Activated CD4-positive, alpha-beta T cell treated with anti-CD3 and anti-CD28 coated beads, Interleukin-2, amount 50 U/mL, for 16 hours (primary cell): Measurements from ENCODE around the gene MAN2B2.

Source experiments
- DNase-seq: peaks from one replicate; pipeline ENCODE4 v3.0.0-alpha.2; 2020

MAN2B2 gene

DNA sequence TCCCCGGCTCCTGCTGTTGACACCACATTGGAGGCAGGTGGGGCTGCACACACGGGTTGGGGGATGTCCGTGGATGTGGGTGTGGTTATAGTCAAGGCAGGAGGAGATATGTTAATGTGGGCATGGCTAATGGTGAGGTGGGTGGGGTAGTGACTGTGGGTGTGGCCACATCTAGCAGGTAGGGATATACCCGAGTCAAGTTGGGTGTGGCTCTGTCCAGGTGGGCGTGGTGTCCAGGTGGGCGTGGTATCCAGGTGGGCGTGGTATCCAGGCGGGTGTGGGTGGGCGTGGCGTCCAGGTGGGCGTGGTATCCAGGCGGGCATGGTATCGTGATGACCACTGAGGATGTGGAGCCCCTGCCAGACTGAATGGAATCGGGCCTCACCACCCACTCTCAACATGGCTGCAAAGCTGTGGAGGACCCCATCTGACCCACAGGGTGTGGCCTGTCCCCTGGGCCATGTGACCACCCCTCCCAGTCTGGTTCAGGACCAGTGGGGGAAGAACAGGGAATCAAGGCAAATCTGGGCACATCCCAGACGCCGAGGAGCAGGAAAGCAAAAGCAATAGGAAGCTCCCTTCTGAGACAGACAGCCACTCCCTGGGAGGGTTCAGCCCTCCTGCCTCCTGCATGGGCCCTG is 21.0 kb downstream of the MAN2B2 start:
- DNase-seq: no peak

DNA sequence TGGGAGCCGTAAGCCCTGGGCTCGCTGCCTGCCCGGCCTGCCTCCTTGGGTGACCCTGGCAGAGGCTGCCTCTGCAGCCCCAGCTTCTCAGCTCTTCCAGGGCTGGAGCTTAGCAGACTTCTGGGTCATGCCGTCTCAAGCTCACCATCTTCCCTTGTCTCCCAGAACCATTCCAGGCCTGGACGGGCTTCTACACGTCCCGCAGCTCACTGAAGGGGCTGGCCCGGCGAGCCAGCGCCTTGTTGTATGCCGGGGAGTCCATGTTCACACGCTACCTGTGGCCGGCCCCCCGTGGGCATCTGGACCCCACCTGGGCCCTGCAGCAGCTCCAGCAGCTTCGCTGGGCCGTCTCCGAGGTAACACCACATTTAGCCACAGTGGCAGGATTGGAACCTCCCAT is 22.0 kb downstream of the MAN2B2 start:
- no peak for DNase-seq

DNA sequence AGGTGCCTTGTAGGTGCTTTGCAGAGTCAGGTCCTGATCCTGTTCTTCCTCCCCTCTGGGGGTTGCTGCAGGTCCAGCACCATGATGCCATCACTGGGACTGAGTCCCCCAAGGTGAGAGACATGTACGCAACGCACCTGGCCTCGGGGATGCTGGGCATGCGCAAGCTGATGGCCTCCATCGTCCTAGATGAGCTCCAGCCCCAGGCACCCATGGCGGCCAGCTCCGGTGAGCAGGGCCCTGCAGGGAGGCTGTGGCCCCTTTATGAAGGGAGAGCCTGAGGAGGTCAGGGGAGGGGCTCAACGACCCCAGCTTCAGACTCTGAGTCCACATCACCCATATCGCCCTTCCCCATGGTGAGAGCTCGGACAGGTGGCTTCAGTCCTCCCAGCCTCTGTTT is 23.1 kb downstream of the MAN2B2 start:
- no peak for DNase-seq

DNA sequence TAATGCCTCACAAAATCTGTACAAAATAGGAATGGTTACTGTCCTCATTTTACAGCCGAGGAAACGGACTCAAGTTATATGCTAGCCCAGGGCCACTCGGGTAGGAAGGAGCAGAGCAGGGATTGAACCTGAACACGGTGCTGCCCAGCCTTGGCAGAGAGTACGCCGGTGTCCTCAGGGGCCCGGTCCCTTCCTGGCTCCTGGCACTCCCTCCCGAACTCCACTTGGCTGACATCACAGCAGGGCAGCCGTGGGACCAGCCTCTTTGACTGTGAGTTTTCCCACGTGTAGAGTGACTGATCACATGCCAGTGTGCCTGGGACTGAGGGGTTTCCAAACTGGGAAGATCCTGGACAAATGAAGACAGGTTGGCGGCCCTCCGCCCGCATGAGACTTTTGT is 23.7 kb downstream of the MAN2B2 start:
- DNase-seq: no peak

DNA sequence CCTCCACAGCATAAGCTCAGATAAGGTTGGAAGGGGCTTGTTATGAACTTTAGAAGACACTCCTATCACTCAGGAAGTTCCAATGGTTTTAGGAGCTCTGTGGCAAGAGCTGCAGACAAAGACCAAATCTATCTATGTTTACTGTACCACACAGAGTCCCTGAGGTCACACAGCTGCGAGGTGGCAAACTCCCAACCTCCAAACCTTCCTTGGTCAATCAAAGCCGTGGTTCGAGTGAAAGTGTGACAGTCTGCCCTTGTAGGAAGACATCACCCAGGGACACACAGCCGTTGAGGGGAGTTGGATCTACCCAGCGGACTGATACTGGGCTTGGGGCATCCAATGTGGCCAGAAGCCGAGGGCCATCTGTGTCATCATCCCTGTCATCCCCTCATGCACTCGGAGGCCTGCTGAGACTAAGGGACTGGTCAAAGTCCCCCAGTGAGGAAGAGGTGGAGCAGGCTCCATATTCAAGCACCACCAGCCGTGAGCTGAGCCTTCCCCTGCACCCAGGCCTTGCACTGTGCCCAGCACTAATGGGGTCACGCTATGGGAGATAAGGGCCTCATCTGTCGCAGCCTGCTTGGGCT is 26.8 kb downstream of the MAN2B2 start:
- DNase-seq: no peak

DNA sequence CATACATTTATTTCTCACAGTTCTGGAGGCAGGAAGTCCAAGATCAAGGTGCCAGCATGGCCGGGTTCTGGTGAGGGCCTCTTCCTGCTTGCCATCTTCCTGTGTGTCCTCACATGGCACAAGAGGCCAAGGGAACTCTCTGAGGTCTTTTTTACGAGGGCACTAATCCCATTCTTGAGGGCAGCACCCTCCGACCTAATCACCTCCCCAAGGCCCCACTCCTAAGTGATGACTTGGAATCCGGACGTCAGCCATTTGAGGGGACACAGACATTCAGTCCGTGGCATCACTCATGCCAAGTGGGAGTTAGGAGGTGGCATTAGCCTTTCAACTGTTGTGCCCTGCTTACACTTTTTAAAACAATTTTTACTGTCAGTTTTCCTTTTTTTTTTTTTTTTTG is 27.3 kb downstream of the MAN2B2 start:
- no peak for DNase-seq

DNA sequence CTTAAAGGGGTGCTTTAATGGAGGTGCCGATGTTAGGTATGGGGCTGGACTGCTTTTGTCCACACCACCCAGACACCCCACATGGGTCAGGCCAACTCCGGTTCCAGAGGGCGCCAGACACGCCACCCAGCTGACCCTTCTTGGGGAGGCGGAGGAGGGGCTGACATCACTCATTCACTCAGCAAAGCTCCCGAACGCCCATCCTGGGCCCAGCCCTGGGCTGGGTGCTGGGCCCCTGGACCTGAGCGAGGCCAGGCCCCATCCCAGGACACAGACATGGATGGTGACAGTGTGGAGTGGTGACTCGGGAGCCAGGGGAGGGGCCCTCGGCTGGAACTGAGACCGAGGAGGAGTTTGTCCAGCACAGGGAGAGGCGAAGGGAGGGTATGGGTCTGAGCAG is 28.1 kb downstream of the MAN2B2 start:
- DNase-seq: no peak

DNA sequence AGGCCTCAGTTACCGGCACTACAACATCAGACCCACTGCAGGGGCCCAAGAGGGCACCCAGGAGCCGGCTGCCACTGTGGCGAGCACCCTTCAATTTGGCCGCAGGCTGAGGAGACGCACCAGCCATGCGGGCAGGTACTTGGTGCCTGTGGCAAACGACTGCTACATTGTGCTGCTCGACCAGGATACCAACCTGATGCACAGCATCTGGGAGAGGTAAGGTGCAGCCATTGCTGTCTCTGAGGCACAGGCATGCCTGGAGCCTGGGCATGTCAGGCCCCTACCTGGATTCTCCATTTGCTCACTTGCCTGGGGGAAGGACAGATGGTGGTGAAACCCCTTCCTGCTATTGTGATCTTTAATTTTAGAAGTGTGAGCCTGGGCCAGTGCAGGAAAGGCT is 30.1 kb downstream of the MAN2B2 start:
- DNase-seq: no peak

DNA sequence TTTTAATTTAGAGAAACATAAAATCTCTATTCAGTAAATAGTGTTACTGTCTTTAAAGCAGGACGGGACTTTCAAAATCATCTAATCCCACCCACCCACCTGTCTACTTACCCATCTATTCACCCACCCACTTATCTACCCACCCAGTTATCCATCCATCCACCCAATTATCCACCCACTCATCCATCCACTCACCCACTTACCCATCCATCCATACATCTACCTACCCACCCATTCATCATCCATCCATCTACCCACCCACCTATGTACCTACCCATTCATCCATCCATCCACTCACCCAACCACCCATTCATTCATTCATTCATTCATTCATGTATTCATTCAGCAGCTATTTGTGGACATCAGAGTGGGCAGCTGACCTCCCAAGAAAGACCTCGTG is 30.6 kb downstream of the MAN2B2 start:
- DNase-seq: no peak

DNA sequence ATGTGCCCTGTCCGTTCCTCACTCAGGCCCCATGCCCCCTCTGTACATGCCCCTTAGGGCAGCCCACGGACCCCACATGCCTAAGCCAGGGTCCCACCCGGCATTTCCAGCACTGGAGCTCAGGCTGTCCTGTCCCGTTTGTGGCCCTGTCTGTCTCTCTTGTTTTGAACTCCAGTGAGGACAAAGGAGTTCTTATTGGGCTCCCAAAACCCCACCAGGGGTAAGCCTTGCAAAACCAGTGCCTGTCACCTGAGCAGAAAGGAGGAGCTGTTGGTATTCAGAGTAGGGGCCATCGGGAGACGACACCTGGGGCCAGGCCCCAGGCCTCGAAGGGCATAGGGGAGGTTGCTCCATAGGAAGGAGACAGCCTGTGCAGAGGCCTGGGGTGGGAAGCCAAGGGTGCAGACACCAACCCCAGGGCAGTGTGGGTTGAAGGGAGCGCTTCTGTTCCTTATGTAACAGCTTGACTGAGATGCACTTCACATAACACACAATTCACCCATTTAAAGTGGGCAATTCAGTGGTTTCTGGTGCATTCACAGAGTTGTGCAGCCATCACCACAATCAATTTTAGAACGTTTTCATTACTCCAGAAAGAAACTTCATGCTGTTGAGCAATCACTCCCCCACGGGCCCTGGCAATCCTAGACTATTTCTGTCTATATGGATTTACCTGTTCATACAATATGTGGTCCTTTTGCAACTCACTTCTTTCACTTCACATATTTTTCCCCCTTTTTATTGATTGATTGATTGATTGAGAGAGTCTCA is 31.7 kb downstream of the MAN2B2 start:
- no peak for DNase-seq

DNA sequence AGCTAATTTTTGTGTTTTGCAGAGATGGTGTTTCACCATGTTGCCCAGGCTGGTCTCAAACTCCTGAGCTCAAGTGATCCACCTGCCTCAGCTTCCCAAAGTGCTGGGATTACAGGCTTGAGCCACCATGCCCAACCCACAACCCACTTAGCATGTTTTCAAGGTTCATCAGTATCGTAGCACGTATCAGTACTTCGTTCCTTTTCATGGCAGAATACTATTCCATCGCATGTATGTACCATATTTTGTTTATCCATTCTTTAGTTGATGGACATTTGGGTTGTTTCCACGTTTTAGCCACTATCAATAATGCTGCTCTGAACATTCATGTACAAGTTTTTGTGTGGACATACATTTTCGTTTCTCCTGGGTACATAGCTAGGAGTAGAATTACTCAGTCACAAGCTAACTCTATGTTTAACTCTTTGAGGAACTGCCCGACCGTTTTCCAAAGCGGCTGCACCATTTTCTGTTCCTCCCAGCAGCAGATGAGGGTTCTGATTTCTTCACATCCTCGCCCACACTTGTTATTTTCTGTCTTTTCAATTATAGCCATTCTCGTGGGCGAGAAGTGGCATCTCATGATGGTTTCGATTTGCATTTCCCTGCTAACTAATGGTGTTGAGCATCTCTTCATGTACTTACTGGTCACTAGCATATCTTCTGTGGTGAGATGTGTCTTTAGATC is 32.5 kb downstream of the MAN2B2 start:
- no peak for DNase-seq

DNA sequence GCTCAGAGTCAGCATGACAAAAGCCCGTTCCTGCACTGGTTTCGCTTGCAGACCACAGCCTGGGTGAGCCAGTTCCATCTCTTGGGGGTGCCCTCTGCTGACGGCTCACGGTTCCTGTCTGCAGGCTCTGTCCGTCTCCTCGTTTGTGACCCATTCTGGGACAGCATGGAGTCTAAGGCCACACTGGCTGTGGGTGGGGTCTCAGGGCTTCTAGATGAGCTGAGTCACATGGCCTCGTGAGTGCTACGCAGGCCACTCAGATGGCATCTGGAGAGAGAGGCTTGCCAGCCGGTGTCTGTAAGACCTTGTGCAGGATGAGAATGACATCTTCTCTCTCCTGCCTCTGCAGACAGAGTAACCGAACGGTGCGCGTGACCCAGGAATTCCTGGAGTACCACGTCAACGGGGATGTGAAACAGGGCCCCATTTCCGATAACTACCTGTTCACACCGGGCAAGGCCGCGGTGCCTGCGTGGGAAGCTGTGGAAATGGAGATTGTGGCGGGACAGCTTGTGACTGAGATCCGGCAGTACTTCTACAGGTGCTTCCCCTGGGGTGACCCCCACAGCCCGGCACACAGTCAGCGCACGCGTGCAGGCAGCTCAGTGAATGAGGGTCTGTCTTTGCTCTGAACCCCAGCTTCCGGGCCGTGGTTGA is 33.9 kb downstream of the MAN2B2 start:
- no peak for DNase-seq

DNA sequence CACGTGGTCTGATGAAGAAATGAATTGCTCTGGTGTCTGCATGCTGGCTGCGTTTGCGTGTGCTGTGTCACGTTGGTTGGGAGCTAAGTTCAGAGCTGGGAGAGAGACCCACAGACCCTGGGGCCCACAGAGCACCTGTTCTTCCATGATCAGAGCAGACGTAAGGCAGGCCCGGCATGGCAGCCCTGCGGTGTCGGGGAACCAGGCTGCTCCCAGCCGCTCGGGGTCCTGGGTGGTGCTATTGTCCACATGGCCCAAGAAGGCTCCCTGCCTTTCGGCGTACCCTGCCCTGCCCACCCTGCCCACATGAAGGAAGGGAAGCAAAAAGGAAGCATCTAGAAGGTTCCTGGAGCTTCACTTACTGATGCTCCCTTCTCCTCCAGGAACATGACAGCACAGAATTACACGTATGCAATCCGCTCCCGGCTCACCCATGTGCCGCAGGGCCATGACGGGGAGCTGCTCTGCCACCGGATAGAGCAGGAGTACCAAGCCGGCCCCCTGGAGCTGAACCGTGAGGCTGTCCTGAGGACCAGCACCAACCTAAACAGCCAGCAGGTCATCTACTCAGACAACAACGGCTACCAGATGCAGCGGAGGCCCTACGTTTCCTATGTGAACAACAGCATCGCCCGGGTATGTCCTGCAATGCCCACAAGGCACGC is 34.6 kb downstream of the MAN2B2 start:
- DNase-seq: no peak

DNA sequence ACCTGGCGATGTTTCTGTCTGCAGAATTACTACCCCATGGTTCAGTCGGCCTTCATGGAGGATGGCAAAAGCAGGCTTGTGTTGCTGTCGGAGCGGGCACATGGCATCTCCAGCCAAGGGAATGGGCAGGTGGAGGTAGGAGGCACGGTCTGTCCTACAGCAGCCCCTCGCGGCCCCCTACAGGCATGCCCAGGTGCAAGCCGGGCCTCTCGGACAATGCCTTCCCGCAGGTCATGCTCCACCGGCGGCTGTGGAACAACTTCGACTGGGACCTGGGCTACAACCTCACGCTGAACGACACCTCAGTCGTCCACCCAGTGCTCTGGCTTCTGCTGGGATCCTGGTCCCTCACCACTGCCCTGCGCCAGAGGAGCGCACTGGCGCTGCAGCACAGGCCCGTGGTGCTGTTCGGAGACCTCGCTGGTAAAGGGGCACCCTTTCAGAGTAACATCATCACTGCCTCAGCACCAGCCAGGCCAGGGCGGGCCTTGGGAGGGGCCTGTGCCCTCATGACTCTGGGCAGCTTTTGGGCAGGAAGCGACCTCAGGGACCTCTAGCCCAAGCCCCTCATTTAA is 36.0 kb downstream of the MAN2B2 start:
- no peak for DNase-seq

DNA sequence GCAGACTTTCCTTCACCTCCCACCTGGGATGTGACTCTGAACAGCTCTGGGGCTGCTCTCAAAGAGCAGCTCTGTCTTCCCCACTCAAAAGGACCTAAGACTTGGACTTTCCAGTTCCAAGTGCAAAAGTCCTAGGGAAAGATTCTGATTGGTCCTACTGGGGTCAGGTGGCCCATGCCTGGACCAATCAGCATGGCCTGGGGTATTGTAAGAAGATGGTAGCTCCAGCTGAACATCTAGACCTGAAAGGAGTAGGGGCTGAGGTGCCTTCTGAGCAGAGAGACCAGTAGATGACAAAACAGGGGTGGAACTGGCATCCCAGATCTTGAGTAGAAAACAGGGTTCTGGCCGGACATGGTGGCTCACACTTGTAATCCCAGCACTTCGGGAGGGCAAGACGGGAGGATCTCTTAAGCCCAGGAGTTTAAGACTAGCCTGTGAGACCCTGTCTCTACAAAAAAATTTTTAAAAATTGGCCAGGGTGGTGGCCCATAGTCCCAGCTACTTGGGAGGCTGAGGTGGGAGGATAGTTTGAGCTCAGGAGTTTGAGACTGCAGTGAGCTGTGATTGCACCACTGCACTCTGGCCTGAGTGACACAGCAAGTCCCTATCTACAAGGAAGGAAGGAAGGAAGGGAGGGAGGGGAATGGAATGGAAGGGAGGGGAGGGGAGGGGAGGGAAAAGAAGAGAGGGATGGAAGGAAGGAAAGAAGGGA is 38.1 kb downstream of the MAN2B2 start:
- no peak for DNase-seq

DNA sequence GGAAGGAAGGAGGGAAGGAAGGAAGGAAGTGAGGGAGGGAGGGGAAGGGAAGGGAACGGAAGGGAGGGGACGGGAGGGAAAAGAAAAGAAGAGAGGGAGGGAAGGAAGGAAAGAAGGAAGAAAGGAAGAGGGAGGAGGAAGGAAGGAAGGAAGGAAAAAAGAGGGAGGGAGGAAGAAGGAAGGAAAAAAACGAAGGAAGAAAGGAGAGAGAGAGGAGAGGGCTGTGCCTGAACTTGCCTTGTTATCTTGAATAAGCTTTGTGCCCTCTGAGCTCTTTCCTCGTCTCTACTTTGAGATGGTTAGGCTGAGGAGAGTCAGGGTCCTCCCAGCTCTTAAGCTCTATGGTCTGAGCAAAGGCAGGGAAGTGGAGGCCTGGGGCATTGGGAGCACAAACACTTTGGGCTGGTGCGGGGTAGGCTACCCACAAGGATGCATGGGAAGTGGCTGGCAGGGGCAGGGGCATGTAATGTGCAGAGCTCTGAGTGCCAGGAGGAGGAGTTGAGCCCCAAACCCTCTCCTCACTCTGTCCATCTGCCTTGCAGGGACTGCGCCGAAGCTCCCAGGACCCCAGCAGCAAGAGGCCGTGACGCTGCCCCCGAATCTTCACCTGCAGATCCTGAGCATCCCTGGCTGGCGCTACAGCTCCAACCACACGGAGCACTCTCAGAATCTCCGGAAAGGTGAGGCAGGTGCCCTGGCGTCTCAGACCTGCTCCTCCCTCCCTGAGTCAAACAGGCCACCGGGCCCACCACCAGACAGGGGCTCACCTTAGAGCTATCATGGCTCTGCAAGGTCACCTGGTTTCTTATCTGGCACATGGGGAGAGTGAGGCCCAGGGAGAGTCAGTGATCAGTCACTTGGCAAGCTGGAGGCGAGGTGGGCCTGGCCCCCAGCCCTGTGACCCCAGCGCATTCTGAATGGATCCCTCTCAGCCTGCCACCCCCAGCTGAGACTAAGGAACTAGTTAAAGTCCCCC is 39.0 kb downstream of the MAN2B2 start:
- no peak for DNase-seq

DNA sequence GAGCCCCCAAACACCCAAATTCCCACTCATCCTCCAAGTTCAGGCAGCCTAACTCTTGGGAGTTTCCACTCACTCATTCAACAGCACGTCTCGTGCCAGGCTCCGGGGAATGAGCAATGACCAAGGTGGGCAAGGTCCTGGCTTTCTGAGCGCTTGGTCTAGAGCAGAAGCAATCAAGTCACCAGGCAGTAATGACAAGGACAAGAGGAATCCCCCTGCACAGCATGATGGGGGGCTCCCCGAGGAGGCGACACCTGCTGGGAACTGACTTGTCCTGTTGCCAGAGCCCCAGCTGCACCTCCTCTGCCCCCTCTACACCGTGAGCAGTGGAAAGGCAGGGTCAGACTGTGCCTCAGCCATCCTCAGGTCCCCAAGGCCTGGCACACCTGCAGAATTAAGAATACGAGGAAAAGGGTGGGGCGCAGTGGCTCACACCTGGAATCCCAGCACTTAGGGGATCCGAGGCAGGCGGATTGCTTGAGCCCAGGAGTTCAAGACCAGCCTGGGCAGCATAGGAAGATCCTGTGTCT is 39.8 kb downstream of the MAN2B2 start:
- DNase-seq: no peak

DNA sequence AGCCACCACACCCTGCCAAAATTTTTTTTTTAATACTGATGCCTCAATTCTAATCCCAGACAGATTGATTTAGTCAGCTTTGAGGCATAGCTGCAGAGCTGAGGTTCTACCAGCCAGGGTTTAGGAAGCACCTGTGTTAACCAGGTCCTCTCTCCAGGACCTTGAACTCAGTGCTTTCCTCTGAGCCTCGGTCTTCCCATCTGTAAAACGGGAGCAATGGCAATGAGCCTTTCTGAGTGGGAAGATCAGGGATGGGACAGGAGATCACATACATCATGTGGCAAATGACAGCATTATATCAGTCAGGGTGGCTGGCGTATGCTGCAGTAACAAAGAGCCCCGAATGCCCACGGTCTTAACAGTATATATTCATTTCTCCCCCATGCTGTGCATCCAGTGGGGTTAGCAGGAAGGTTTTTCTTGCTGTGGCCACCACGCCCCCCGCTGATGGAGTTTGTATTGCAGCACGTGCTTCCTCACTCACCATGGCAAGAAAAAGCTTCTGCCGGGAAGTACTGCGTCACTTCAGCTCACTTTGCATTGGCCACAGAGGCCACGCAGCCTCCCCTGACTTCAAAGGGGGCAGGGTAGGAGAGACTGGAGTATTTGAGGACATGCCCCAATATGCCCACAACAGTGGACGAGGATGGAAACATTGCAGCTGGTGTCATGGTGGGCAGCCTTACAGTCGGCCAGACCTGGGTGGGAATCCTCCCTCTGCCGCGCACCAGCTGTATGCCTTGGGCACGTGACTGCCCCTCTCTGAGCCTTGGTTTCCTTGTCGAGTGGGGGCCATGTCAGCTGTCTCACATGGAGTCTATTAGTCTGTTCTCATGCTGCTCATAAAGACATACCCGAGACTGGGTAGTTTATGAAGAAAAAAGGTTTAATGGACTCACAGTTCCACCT is 41.4 kb downstream of the MAN2B2 start:
- DNase-seq: no peak

DNA sequence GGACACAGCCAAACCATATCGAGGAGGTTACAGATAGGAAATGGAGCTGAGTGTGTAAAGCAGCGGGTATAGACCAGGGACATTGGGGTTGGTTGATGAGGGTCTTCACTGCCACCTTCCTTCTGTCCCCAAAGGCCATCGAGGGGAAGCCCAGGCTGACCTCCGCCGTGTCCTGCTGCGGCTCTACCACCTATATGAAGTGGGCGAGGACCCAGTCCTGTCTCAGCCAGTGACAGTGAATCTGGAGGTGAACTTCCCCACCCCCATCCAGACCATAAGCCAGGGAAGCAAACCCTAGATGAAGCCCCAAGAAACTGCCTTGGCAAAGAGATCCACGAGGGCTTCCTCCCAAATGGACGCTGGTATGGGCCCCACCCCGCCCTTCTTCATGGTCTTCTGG is 42.3 kb downstream of the MAN2B2 start:
- DNase-seq: no peak
